HG03460 (cell line): ENCODE measurements around the gene EFNA3.

Source experiments
- ATAC-seq: cut with Tn5 transposase; IDR thresholded peaks from one replicate; pipeline ENCODE4 v1.9.1; 2021; ENCODE audit not compliant: unreplicated experiment

EFNA3 gene

GRCh38 chr1:155130272-155131006 is 51.8 kb downstream of the EFNA3 start:
- no peak for ATAC-seq

GRCh38 chr1:155131285-155131684 is 52.6 kb downstream of the EFNA3 start:
- ATAC-seq, result no peak

- ATAC-seq, result no peak
These were observed 53.2 kb downstream of the EFNA3 start for GRCh38 chr1:155131856-155132255.

GRCh38 chr1:155133799-155134281 is 55.2 kb downstream of the EFNA3 start:
- ATAC-seq, result no peak

GRCh38 chr1:155134322-155134721 is 55.7 kb downstream of the EFNA3 start:
- ATAC-seq, result no peak

GRCh38 chr1:155134880-155135414 is 56.3 kb downstream of the EFNA3 start:
- no peak for ATAC-seq

- ATAC-seq, result peak; percentile 71
These were observed 56.9 kb downstream of the EFNA3 start, which contains the start of gene SLC50A1 for GRCh38 chr1:155135415-155136028. Gene SLC50A1 (plus strand): TSS chr1:155135852. CDS start chr1:155135912, 60 bp downstream.

- ATAC-seq, result no peak
These were observed 58.1 kb downstream of the EFNA3 start for GRCh38 chr1:155136748-155137147.
